Measurements from ENCODE around the gene TMBIM6. TPM values are rescaled to one million over a fixed set of nuclear protein-coding genes. Genes with fewer than 3 reads are reported as not detected.

Gene TMBIM6
- total RNA-seq = 588 and 603 TPM in 2 replicates

- H3K4me3 ChIP-seq (ENCODE audit: low read depth, low read length) = peak within 1 kb of the TSS; percentile 82
- peak; percentile 100 for DNase-seq (ENCODE audit: low read depth)
- no peaks in the 10 kb centered on the region for H3K27me3 ChIP-seq (ENCODE audit: control insufficient read depth, insufficient read depth, low read length)
- peak; percentile 92 for TF ChIP-seq CTCF (IDR thresholded peaks at IDR 0.05; ENCODE audit: insufficient read depth, low read length, poor library complexity, severe bottlenecking)
- H3K36me3 ChIP-seq (ENCODE audit: control insufficient read depth, insufficient read depth, low read length) = no peaks in the 10 kb centered on the region
Measured at GRCh38 chr12:49740930-49741881, at the start of gene TMBIM6. Gene TMBIM6 (plus strand): TSS chr12:49741557. CDS start chr12:49752494, 10,937 bp downstream.

- Histone ChIP-seq H3K4me3 (ENCODE audit: low read depth, low read length) (no peak overlapping the region), H3K27me3 (ENCODE audit: control insufficient read depth, insufficient read depth, low read length) (no peaks in the 10 kb centered on the region), H3K36me3 (ENCODE audit: control insufficient read depth, insufficient read depth, low read length) (no peaks in the 10 kb centered on the region)
- no peak for TF ChIP-seq CTCF (IDR thresholded peaks at IDR 0.05; ENCODE audit: insufficient read depth, low read length, poor library complexity, severe bottlenecking)
- DNase-seq (ENCODE audit: low read depth) = no peak
Measured at GRCh38 chr12:49692851-49693250, 48.5 kb upstream of the TMBIM6 start.

GRCh38 chr12:49693931-49694444 is 47.4 kb upstream of the TMBIM6 start:
- Histone ChIP-seq H3K36me3 (ENCODE audit: control insufficient read depth, insufficient read depth, low read length) (no peaks in the 10 kb centered on the region), H3K4me3 (ENCODE audit: low read depth, low read length) (no peak overlapping the region), H3K27me3 (ENCODE audit: control insufficient read depth, insufficient read depth, low read length) (no peaks in the 10 kb centered on the region)
- no peak for DNase-seq (ENCODE audit: low read depth)
- TF ChIP-seq CTCF (IDR thresholded peaks at IDR 0.05; ENCODE audit: insufficient read depth, low read length, poor library complexity, severe bottlenecking) = no peak

GRCh38 chr12:49696723-49697122 is 44.6 kb upstream of the TMBIM6 start:
- Histone ChIP-seq H3K36me3 (ENCODE audit: control insufficient read depth, insufficient read depth, low read length) (no peaks in the 10 kb centered on the region), H3K27me3 (ENCODE audit: control insufficient read depth, insufficient read depth, low read length) (no peaks in the 10 kb centered on the region), H3K4me3 (ENCODE audit: low read depth, low read length) (no peak overlapping the region)
- no peak for DNase-seq (ENCODE audit: low read depth)
- no peak for TF ChIP-seq CTCF (IDR thresholded peaks at IDR 0.05; ENCODE audit: insufficient read depth, low read length, poor library complexity, severe bottlenecking)

- Histone ChIP-seq H3K4me3 (ENCODE audit: low read depth, low read length) (no peak overlapping the region), H3K36me3 (ENCODE audit: control insufficient read depth, insufficient read depth, low read length) (no peaks in the 10 kb centered on the region), H3K27me3 (ENCODE audit: control insufficient read depth, insufficient read depth, low read length) (no peaks in the 10 kb centered on the region)
- no peak for DNase-seq (ENCODE audit: low read depth)
- no peak for TF ChIP-seq CTCF (IDR thresholded peaks at IDR 0.05; ENCODE audit: insufficient read depth, low read length, poor library complexity, severe bottlenecking)
Measured at GRCh38 chr12:49697808-49698207, 43.5 kb upstream of the TMBIM6 start.

All from kidney epithelial cell (primary cell).